SK-N-SH (cell line): ENCODE results near the gene PKP1. TPM values are rescaled to one million over a fixed set of nuclear protein-coding genes. Genes with fewer than 3 reads are reported as not detected.
"Not testable (repeated sequence)": the region's sequence is repeated elsewhere in the genome, so short reads cannot be mapped to it uniquely, and the experiment has no call there.

Experiments
- CTCF ChIA-PET: fragments of 300-600, 350-600 bp; formaldehyde crosslinking; extraction: SDS; loops from one replicate; lab custom pipeline; 2021; lab: Yijun Ruan, JAX
- POLR2A ChIA-PET: fragments of 350-600 bp; sonication (Branson Sonifier 250); formaldehyde crosslinking; extraction: SDS; loops from one replicate; lab custom pipeline; 2020; ENCODE audit warnings: antibody characterized with exemption, inconsistent platforms; lab: Yijun Ruan, JAX
- DNase-seq: peaks from one replicate; pipeline ENCODE4 v3.0.0; 2012
- H2AFZ ChIP-seq: fragments of 200-600 bp; sonication (generic); 2 replicates; pipeline ENCODE4 v1.8.1; 2016; ENCODE audit warnings: antibody characterized with exemption, mild to moderate bottlenecking, low read depth
- H3F3A ChIP-seq: fragments of 200-600 bp; sonication (generic); replicated peaks from 2 replicates; pipeline ENCODE3; 2016; ENCODE audit warnings: antibody characterized with exemption, mild to moderate bottlenecking; ENCODE audit not compliant: insufficient read depth
- H3K27ac ChIP-seq, 2 experiments: fragments of 200-500 bp in 1 of 2; fragments of 200-600 bp in 1 of 2; sonication (Bioruptor generic) in 1 of 2; sonication (generic), shearing (Covaris generic) in 1 of 2; 2 replicates each; pipeline versions ENCODE4 v1.5.1 to v1.6.1; 2014 to 2016; ENCODE audit warnings: low read depth in 2 of 2, inconsistent platforms in 1 of 2, low read length in 1 of 2, mild to moderate bottlenecking in 1 of 2, mixed read lengths in 1 of 2
- H3K27me3 ChIP-seq: fragments of 200-600 bp; sonication (generic), shearing (Covaris generic); 2 replicates; pipeline ENCODE4 v1.6.1; 2016; ENCODE audit warnings: mixed run types; ENCODE audit not compliant: insufficient read depth
- H3K36me3 ChIP-seq, 2 experiments: fragments of 200-500 bp in 1 of 2; fragments of 200-600 bp in 1 of 2; sonication (Bioruptor generic) in 1 of 2; sonication (generic) in 1 of 2; replicated peaks in 1 of 2; 2 replicates each; pipeline versions ENCODE3 to v1.5.1; 2014 to 2016; ENCODE audit warnings: low read length in 1 of 2, mild to moderate bottlenecking in 1 of 2; ENCODE audit not compliant: insufficient read depth in 2 of 2, control insufficient read depth in 1 of 2
- H3K4me1 ChIP-seq, 2 experiments: fragments of 200-500 bp in 1 of 2; fragments of 200-600 bp in 1 of 2; sonication (Bioruptor generic) in 1 of 2; sonication (generic), shearing (Covaris generic) in 1 of 2; 2 replicates each; pipeline versions ENCODE4 v1.5.1 to v1.6.1; 2014 to 2016; ENCODE audit warnings: low read depth in 1 of 2, low read length in 1 of 2, mixed run types in 1 of 2; ENCODE audit not compliant: insufficient read depth in 2 of 2, control insufficient read depth in 1 of 2
- H3K4me2 ChIP-seq: fragments of 200-600 bp; sonication (generic), shearing (Covaris generic); 2 replicates; pipeline ENCODE4 v1.6.1; 2017; ENCODE audit warnings: mixed run types
- H3K4me3 ChIP-seq, 2 experiments: fragments of 200-500 bp in 1 of 2; fragments of 200-600 bp in 1 of 2; sonication (Bioruptor generic) in 1 of 2; sonication (generic), shearing (Covaris generic) in 1 of 2; 2 replicates each; pipeline versions ENCODE4 v1.5.1 to v1.8.1; 2014 to 2016; ENCODE audit warnings: low read depth in 2 of 2, inconsistent platforms in 1 of 2, low read length in 1 of 2, mild to moderate bottlenecking in 1 of 2, mixed read lengths in 1 of 2, moderate library complexity in 1 of 2
- H3K79me2 ChIP-seq: fragments of 200-600 bp; sonication (generic); 2 replicates; pipeline ENCODE4 v1.8.1; 2017; ENCODE audit warnings: mild to moderate bottlenecking; ENCODE audit not compliant: insufficient read depth
- H3K9ac ChIP-seq: fragments of 200-600 bp; sonication (generic); 2 replicates; pipeline ENCODE4 v1.6.1; 2017; ENCODE audit warnings: mixed run types
- H3K9me2 ChIP-seq: fragments of 200-600 bp; sonication (generic); 2 replicates; pipeline ENCODE4 v1.6.1; 2017; ENCODE audit warnings: mixed run types
- H3K9me3 ChIP-seq: fragments of 200-600 bp; sonication (generic); 2 replicates; pipeline ENCODE4 v1.6.1; 2017; ENCODE audit warnings: mixed run types, mild to moderate bottlenecking, moderate library complexity
- H4K20me1 ChIP-seq: fragments of 200-600 bp; sonication (generic); 2 replicates; pipeline ENCODE4 v1.6.1; 2017; ENCODE audit warnings: mild to moderate bottlenecking, mixed run types; ENCODE audit not compliant: insufficient read depth
- CHD2 ChIP-seq: fragments of 150-350 bp; IDR thresholded peaks from 2 replicates; pipeline ENCODE4 v1.6.1; 2018; ENCODE audit warnings: low read length; ENCODE audit not compliant: partially characterized antibody
- CTCF ChIP-seq: fragments of 200-600 bp; sonication (generic); IDR thresholded peaks from 2 replicates; pipeline ENCODE4 v1.6.1; 2017; ENCODE audit warnings: antibody characterized with exemption, mild to moderate bottlenecking, moderate library complexity
- EP300 ChIP-seq, 2 experiments: IDR thresholded peaks; 2 replicates each; pipeline versions ENCODE4 v1.4.0 to v1.6.1; 2012; ENCODE audit warnings: borderline replicate concordance in 1 of 2, low read depth in 1 of 2, low read length in 1 of 2
- EZH2phosphoT487 ChIP-seq: fragments of 200-600 bp; sonication (generic); IDR thresholded peaks from 2 replicates; pipeline ENCODE4 v1.6.1; 2017; ENCODE audit warnings: low read depth, mixed run types, mild to moderate bottlenecking, antibody characterized with exemption, moderate library complexity, borderline replicate concordance
- FOXM1 ChIP-seq: IDR thresholded peaks from 2 replicates; pipeline ENCODE4 v1.4.0; 2012; ENCODE audit warnings: low read depth, mild to moderate bottlenecking
- GATA2 ChIP-seq: sonication (generic); formaldehyde crosslinking; IDR thresholded peaks from 2 replicates; pipeline ENCODE4 v1.5.0; 2020; ENCODE audit warnings: mild to moderate bottlenecking, missing genetic modification reagents
- IRF3 ChIP-seq: fragments of 150-350 bp; IDR thresholded peaks from 2 replicates; pipeline ENCODE4 v1.6.1; 2016; ENCODE audit warnings: mild to moderate bottlenecking, low read depth, low read length
- JUND ChIP-seq: IDR thresholded peaks from 2 replicates; pipeline ENCODE4 v1.4.0; 2012
- MXI1 ChIP-seq: IDR thresholded peaks from 2 replicates; pipeline ENCODE4 v1.6.1; 2012; ENCODE audit warnings: mild to moderate bottlenecking, low read depth, low read length, improper control_type of control experiment
- NFIC ChIP-seq: IDR thresholded peaks from 2 replicates; pipeline ENCODE4 v1.4.0; 2012; ENCODE audit warnings: borderline replicate concordance
- RAD21 ChIP-seq: IDR thresholded peaks from 2 replicates; pipeline ENCODE4 v1.6.1; 2012; ENCODE audit warnings: mild to moderate bottlenecking, low read length
- RCOR1 ChIP-seq: fragments of 150-350 bp; IDR thresholded peaks from 2 replicates; pipeline ENCODE4 v1.6.1; 2017; ENCODE audit warnings: antibody characterized with exemption, low read length
- REST ChIP-seq: IDR thresholded peaks from 2 replicates; pipeline ENCODE4 v1.6.1; 2012; ENCODE audit warnings: mild to moderate bottlenecking, low read depth, low read length, moderate library complexity
- RXRA ChIP-seq: IDR thresholded peaks from 2 replicates; pipeline ENCODE4 v1.4.0; 2012; ENCODE audit warnings: low read depth, mild to moderate bottlenecking, borderline replicate concordance
- SIN3A ChIP-seq: IDR thresholded peaks from 2 replicates; pipeline ENCODE4 v1.6.1; 2012; ENCODE audit warnings: low read depth, mild to moderate bottlenecking, low read length, moderate library complexity, borderline replicate concordance
- SMC3 ChIP-seq: IDR thresholded peaks from 2 replicates; pipeline ENCODE4 v1.6.1; 2012; ENCODE audit warnings: low read depth, low read length, improper control_type of control experiment
- TAF1 ChIP-seq: IDR thresholded peaks from 2 replicates; pipeline ENCODE4 v1.6.1; 2012; ENCODE audit warnings: low read depth, mild to moderate bottlenecking, low read length, moderate library complexity, borderline replicate concordance
- USF2 ChIP-seq: fragments of 150-350 bp; IDR thresholded peaks from 2 replicates; pipeline ENCODE4 v1.6.1; 2017; ENCODE audit warnings: antibody characterized with exemption, low read length, low read depth, borderline replicate concordance
- WGBS: methylation state at CpG from one replicate; pipeline ENCODE4 v1.1.6; 2017; ENCODE audit warnings: low lambda C conversion rate; 5-methylcytosine and 5-hydroxymethylcytosine counted together
- polyA plus RNA-seq, 3 experiments: library from polyadenylated mRNA; depleted of rRNA; stranded (reverse); fragments of >200 nt; gene quantifications; 2 replicates each; pipeline ENCODE4 v1.2.3, GENCODE V29; 2012

Gene PKP1
- polyA plus RNA-seq (2012; rRNA removed), result not detected in 2 replicates
- polyA plus RNA-seq (2012; cell fraction: cytosol; rRNA removed), result not detected in 2 replicates
- not detected in 2 replicates for polyA plus RNA-seq (2012; cell fraction: nucleus; rRNA removed)

- Histone ChIP-seq H3K9me2 (no peaks in the 10 kb centered on the region), H3K27me3 (peaks cover 5% of the 10 kb centered on the region; the same call in 1 of the 2 replicates), H3K27ac (no peak within 1 kb of the TSS), H3K36me3 (no peaks in the 10 kb centered on the region), H3K4me2 (no peak within 1 kb of the TSS), H3F3A (no peaks in the 10 kb centered on the region), H3K9ac (no peak within 1 kb of the TSS), H4K20me1 (no peaks in the 10 kb centered on the region), H3K4me3 (no peak within 1 kb of the TSS), H3K79me2 (no peaks in the 10 kb centered on the region), H2AFZ (no peak within 1 kb of the TSS), H3K9me3 (no peaks in the 10 kb centered on the region), H3K4me1 (peaks cover 0 to 17% of the 10 kb centered on the region in 2 experiments; a peak in 2 of 4 replicates)
- DNase-seq, result no peak
- POLR2A ChIA-PET, result no interaction called here
- TF ChIP-seq GATA2 (CRISPR knock-in tag), result no peak
- TF ChIP-seq RCOR1, result no peak
- no peak for TF ChIP-seq TAF1
- TF ChIP-seq IRF3, result no peak
- no peak for TF ChIP-seq CTCF
- TF ChIP-seq CHD2, result no peak
- no peak for TF ChIP-seq USF2
- TF ChIP-seq MXI1, result no peak
- TF ChIP-seq SIN3A, result no peak
- TF ChIP-seq NFIC, result no peak
- TF ChIP-seq RXRA, result no peak
- no peak for TF ChIP-seq EP300 (IDR thresholded peaks at IDR 0.05; ENCODE audit: borderline replicate concordance in 1 of 2, low read depth in 1 of 2, low read length in 1 of 2)
- TF ChIP-seq SMC3, result no peak
- TF ChIP-seq REST, result no peak
- TF ChIP-seq RAD21, result no peak
- no peak for TF ChIP-seq EZH2phosphoT487
- no peak for TF ChIP-seq FOXM1
- TF ChIP-seq JUND, result no peak
- 89% methylated on average over 38 of the region's 55 CpGs for WGBS
- CTCF ChIA-PET, result interaction anchor here (0.9 to 3.0 kb wide), 4 partner anchors 11 to 230 kb away, joined by 3 to 11 read pairs (median 8); no protein-coding TSS in a partner anchor
Observed at GRCh38 chr1:201282931-201283829, at the start of gene PKP1. Gene PKP1, plus strand, starts transcription at chr1:201283506. Its CDS starts 197 bp downstream, at chr1:201283703.

- H3K9ac ChIP-seq, H3K27ac ChIP-seq, DNase-seq, H3K36me3 ChIP-seq, H3K4me2 ChIP-seq, H3K9me3 ChIP-seq, H3K9me2 ChIP-seq, H4K20me1 ChIP-seq, H3K79me2 ChIP-seq, POLR2A ChIA-PET, H3K27me3 ChIP-seq, H3K4me3 ChIP-seq, H3F3A ChIP-seq, H2AFZ ChIP-seq, H3K4me1 ChIP-seq: not testable (repeated sequence)
- CTCF ChIA-PET, result interaction anchor here (3.8 kb wide), 1 partner anchor 15 kb away, joined by 15 read pairs; no protein-coding TSS in a partner anchor
- 75% methylated on average over 4 of the region's 11 CpGs for WGBS
Observed at GRCh38 chr1:201239646-201240045, 43.7 kb upstream of the PKP1 start.
